Peyer's patch (tissue), 4 donors: ENCODE results near the gene GOLT1B.

ENCODE experiments used
- POLR2A ChIP-seq, 2 donors: fragments of 450-650 bp; IDR thresholded peaks; one replicate each; pipeline ENCODE4 v1.5.1; 2017; ENCODE audit warnings: antibody characterized with exemption in 2 of 2, mild to moderate bottlenecking in 2 of 2, moderate library complexity in 2 of 2
- TF ChIP-seq, protein P1 (sequence below), 6 experiments: fragments of 450-650 bp in 4 of 6; fragments of 200-600 bp in 2 of 6; sonication (generic) in 1 of 6; IDR thresholded peaks; one replicate each; pipeline ENCODE4 v1.5.1; 2017 to 2019; ENCODE audit warnings: antibody characterized with exemption in 6 of 6, mild to moderate bottlenecking in 3 of 6, moderate library complexity in 1 of 6

DNA sequence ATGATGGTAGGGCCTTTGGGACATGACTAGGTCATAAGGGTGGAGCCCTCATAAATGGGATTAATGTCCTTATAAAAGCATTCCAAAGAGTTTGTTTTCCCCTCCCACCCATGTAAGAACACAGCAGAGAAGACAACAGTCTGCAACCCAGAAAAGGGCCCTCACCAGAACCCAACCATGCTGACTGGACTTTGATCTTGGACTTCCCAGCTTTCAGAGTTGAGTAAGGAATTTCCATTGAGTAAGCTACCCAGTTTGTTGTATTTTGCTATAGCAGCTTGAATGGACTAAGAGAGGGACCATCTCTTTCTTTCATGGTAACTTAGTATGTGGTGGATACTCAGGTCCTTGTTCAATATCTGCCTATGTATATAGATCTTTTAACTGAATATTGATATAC lies 21.6 kb downstream of the GOLT1B start:
- no peak for TF ChIP-seq POLR2A (IDR thresholded peaks at IDR 0.05)
- TF ChIP-seq, protein P1, sequence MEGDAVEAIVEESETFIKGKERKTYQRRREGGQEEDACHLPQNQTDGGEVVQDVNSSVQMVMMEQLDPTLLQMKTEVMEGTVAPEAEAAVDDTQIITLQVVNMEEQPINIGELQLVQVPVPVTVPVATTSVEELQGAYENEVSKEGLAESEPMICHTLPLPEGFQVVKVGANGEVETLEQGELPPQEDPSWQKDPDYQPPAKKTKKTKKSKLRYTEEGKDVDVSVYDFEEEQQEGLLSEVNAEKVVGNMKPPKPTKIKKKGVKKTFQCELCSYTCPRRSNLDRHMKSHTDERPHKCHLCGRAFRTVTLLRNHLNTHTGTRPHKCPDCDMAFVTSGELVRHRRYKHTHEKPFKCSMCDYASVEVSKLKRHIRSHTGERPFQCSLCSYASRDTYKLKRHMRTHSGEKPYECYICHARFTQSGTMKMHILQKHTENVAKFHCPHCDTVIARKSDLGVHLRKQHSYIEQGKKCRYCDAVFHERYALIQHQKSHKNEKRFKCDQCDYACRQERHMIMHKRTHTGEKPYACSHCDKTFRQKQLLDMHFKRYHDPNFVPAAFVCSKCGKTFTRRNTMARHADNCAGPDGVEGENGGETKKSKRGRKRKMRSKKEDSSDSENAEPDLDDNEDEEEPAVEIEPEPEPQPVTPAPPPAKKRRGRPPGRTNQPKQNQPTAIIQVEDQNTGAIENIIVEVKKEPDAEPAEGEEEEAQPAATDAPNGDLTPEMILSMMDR (IDR thresholded peaks at IDR 0.05) = no peak
